ENCODE results near the gene ZBP1.

- TF ChIP-seq CTCF (IDR thresholded peaks at IDR 0.05) (no peak), POLR2A (IDR thresholded peaks at IDR 0.05) (no peak), POLR2AphosphoS5 (IDR thresholded peaks at IDR 0.05) (no peak)
Measured at GRCh38 chr20:57605878-57606277, 14.3 kb downstream of the ZBP1 start.

Data from breast epithelium (tissue), 3 donors.